Mesothelial cell of epicardium (in vitro differentiated cells): ENCODE results near the gene CDC42EP5. TPM values are rescaled to one million over a fixed set of nuclear protein-coding genes. Genes with fewer than 3 reads are reported as not detected.

Experiments
- DNase-seq, 2 experiments: peaks; one replicate each; pipeline ENCODE4 v3.0.0; 2021; ENCODE audit warnings: low spot score in 2 of 2; ENCODE audit not compliant: unreplicated experiment in 2 of 2
- H3K27ac Mint-ChIP-seq: 2 replicates; pipeline ENCODE4 v1.8.0; 2021; ENCODE audit warnings: mixed read lengths
- H3K27me3 Mint-ChIP-seq: 2 replicates; pipeline ENCODE4 v1.8.0; 2021; ENCODE audit warnings: low read depth, mixed read lengths
- H3K36me3 Mint-ChIP-seq: 2 replicates; pipeline ENCODE4 v1.8.0; 2021; ENCODE audit warnings: mixed read lengths
- H3K4me1 Mint-ChIP-seq: 2 replicates; pipeline ENCODE4 v1.8.0; 2021; ENCODE audit warnings: mixed read lengths
- H3K4me3 Mint-ChIP-seq: 2 replicates; pipeline ENCODE4 v1.8.0; 2021; ENCODE audit warnings: mild to moderate bottlenecking, moderate library complexity, mixed read lengths
- H3K9me3 Mint-ChIP-seq: 2 replicates; pipeline ENCODE4 v1.8.0; 2021; ENCODE audit warnings: mixed read lengths
- total RNA-seq: library from RNA; stranded (reverse); gene quantifications from 3 replicates; pipeline ENCODE4 v1.2.1, GENCODE V29; 2021
- TF ChIP-seq, protein P1 (sequence below): fragments of 200-600 bp; sonication (generic); IDR thresholded peaks from one replicate; pipeline ENCODE4 v1.5.0; 2021; ENCODE audit warnings: antibody characterized with exemption; ENCODE audit not compliant: unreplicated experiment

The CDC42EP5 gene
- total RNA-seq, 1 donor from 2014 or later = 126 TPM

DNA sequence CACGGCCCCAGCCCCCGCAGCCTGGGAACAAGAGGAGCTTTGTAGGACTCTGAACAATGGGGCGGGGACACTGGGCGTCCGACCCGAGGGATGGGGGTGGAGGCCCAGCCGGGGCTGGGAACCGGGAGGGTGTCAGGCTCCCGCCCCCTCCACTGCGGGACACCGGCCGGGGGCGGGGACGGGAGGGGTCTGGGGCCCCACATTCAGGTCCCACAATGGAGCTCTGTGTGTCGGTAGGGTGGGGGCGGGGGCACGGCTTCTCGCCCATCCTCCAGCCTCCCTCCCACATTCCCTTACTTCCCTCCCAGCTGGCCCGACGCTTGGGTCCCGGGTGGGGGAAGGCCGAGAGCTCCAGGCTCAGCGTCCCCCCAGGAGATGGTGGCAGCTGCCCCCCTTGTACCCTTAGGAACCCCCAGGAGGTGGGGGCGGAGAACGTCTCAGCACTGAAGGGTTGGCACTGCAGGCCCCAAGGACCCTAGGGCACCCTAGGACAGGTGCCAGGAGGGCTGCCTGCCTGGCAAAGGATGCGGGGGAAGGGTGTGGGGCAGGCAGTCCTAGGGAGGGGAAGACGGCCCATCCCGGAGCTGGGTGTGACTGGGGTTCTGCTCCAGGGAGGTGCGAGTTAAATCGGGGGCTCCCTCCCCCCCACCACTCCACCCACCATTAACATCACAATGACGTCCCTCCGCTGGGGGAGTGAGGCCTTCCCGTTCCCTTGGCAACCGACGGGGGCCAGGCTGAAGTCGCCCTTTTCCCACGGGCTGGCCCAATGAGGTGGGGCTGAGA is 52.5 kb downstream of the CDC42EP5 start:
- Mint-ChIP-seq H3K4me3 (peak overlapping the region; percentile 52), H3K9me3 (no peaks in the 10 kb centered on the region), H3K4me1 (peaks cover 18% of the 10 kb centered on the region), H3K27ac (no peak overlapping the region), H3K36me3 (no peaks in the 10 kb centered on the region), H3K27me3 (peaks cover 86% of the 10 kb centered on the region)
- DNase-seq = no peak
- TF ChIP-seq, protein P1, sequence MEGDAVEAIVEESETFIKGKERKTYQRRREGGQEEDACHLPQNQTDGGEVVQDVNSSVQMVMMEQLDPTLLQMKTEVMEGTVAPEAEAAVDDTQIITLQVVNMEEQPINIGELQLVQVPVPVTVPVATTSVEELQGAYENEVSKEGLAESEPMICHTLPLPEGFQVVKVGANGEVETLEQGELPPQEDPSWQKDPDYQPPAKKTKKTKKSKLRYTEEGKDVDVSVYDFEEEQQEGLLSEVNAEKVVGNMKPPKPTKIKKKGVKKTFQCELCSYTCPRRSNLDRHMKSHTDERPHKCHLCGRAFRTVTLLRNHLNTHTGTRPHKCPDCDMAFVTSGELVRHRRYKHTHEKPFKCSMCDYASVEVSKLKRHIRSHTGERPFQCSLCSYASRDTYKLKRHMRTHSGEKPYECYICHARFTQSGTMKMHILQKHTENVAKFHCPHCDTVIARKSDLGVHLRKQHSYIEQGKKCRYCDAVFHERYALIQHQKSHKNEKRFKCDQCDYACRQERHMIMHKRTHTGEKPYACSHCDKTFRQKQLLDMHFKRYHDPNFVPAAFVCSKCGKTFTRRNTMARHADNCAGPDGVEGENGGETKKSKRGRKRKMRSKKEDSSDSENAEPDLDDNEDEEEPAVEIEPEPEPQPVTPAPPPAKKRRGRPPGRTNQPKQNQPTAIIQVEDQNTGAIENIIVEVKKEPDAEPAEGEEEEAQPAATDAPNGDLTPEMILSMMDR = no peak

DNA sequence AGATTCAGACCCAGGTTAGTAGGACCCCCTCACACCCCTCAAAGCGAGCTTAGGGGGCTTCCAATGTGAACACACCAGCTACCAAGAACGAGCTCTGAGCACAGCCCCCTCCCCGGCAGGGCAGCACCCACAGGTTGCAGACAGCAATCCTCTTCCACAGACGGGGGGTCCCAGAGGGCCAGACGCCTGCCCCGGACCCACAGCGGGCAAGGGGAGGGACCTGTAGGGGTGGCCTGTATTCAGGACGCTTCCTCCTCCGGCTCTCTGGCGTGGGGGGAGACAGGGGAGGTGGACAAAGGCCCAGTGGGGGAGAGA is 53.1 kb downstream of the CDC42EP5 start:
- peaks cover 18% of the 10 kb centered on the region for H3K4me1 Mint-ChIP-seq

DNA sequence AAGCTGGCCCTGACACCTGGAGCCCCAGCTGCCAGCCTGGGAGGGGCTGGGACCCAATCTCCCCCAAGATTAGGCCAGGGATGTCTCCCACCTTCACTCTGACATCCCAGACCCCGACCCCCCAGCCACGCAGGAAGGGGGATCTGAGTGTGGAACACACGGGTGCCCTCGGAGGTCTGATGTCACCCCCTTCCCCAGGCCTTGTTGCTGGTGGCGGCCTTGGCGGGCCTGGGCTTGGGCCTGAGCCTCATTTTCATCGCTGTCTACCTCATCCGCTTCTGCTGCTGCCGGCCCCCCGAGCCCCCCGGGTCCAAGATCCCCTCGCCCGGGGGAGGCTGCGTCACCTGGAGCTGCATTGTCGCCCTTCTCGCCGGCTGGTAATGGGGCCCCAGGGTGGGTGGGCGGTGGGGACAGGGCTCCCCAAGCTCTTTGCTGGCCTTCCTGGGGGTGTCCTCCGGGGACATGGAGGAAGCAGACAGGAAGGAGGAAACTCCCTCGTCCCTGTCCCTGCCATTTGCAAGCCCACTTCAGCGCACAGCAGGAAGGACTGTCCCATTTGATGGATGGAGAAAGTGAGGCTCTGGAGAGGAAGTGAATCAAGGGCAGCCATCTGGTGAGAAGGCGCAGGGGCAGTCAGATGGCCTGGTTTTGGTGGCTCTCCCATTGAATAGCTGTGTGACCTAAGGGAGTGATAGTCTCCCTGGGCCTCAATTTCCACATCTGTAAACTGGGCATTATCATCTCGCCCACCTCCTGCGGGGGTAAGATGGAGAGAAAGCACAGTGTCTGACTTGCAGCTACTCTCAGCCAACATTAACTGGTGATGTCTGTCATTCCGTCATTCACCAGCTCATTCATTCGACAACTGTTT is 53.9 kb downstream of the CDC42EP5 start:
- Mint-ChIP-seq H3K4me3 (no peak overlapping the region), H3K27me3 (peaks cover 82% of the 10 kb centered on the region), H3K27ac (no peak overlapping the region), H3K36me3 (no peaks in the 10 kb centered on the region), H3K9me3 (peaks cover 2% of the 10 kb centered on the region), H3K4me1 (peaks cover 18% of the 10 kb centered on the region)
- TF ChIP-seq, protein P1 = no peak
- DNase-seq = no peak

More for the DNA sequence above, 53.1 kb downstream of the CDC42EP5 start:
- Mint-ChIP-seq H3K27me3 (peaks cover 82% of the 10 kb centered on the region), H3K4me3 (peak overlapping the region; percentile 30), H3K9me3 (no peaks in the 10 kb centered on the region), H3K27ac (no peak overlapping the region), H3K36me3 (no peaks in the 10 kb centered on the region)
- no peak for DNase-seq
- TF ChIP-seq, protein P1 = no peak

DNA sequence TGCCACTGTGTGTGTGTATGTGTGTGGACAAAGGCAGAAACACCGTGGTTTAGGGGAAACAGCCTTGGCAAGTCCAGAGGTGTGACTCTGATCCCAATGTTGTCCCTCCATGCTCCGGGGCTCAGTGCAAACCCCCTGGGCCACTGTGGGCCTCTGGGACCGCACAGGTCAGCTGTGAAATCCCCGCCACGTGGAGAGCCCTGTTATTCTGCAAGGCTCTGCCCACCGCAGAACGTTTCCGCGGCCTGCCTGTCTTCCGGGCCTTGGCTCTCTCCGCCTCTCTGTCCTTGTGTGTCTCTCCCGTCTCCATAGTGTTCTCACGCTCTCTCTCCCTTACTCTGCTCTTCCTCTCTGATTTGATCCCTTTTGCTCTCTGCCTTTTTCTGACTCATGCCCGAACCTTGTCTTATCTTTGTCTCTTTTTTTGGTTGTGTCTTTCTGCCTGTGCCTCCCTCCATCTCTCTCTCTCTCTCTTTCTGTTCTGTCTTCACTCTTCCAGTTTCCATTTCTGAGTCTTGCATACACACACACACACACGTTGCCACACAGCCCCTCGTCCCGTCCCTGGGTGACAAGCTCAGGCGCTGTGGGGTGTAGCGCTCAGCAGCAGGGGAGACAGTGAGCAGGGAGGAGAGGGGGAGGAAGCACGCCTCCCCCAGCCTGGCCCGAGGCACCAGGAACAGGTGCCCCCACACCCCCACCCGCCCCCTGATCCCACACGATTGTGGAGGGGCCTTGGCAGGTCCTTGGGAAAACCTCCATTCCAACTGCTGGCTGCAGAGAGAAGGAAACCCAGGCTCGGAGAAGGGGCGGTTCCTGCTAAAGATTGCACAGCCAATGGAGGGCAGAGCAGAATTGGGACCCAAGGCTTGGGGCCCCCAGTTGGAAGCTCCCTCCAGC is 54.8 kb downstream of the CDC42EP5 start:
- H3K9me3 Mint-ChIP-seq = peaks cover 5% of the 10 kb centered on the region
- H3K36me3 Mint-ChIP-seq = no peaks in the 10 kb centered on the region
- peaks cover 79% of the 10 kb centered on the region for H3K27me3 Mint-ChIP-seq
- DNase-seq = no peak
- H3K27ac Mint-ChIP-seq = peak overlapping the region; percentile 3
- TF ChIP-seq, protein P1 = no peak
- peaks cover 18% of the 10 kb centered on the region for H3K4me1 Mint-ChIP-seq
- H3K4me3 Mint-ChIP-seq = no peak overlapping the region
